ENCODE measurements around the gene GPC5. TPM values are rescaled to one million over a fixed set of nuclear protein-coding genes. Genes with fewer than 3 reads are reported as not detected.

GPC5 gene
- total RNA-seq, 1 experiment from 2014 or later: 0.26 TPM

GRCh38 chr13:92415781-92416180, 1017.4 kb downstream of the GPC5 start:
- no TSS peak for BruUV-seq (replicated peaks)
- in situ Hi-C loops (cut with HindIII; ENCODE audit: low pct_unique_long_range_greater_than_20kb, low sequenced_read_pairs) (no loop called here), intact Hi-C loops (cut with micrococcal nuclease; ENCODE audit: unreplicated experiment) (no loop called here)
- CTCF ChIA-PET: no interaction called here
- no peaks in the 10 kb centered on the region for H3K27me3 ChIP-seq (ENCODE audit: control insufficient read depth, insufficient read depth, low read length)
- DNase-seq (ENCODE audit: low read depth, low spot score) (no peak), ATAC-seq (no peak)
- H3K36me3 ChIP-seq (ENCODE audit: control insufficient read depth, insufficient read depth, low read length): no peaks in the 10 kb centered on the region
- H3K4me1 ChIP-seq (ENCODE audit: control insufficient read depth, insufficient read depth, low read length): no peaks in the 10 kb centered on the region
- H3K9me3 ChIP-seq (ENCODE audit: control insufficient read depth, insufficient read depth, low read depth, low read length): no peaks in the 10 kb centered on the region
- TF ChIP-seq TCF7L2 (IDR thresholded peaks at IDR 0.05; ENCODE audit: low read depth, low read length) (no peak), REST (IDR thresholded peaks at IDR 0.05; ENCODE audit: insufficient read depth in 1 of 2, low read depth in 2 of 2, low read length in 1 of 2) (no peak), POLR2AphosphoS5 (IDR thresholded peaks at IDR 0.05; ENCODE audit: low read depth, low read length) (no peak)
- POLR2A ChIA-PET: no interaction called here
- no peak overlapping the region for H3K4me3 ChIP-seq (ENCODE audit: low read depth in 2 of 2, low read length in 2 of 2)
- H3K27ac ChIP-seq (ENCODE audit: low read length): no peak overlapping the region

- no TSS peak for BruUV-seq (replicated peaks)
- no peak for TF ChIP-seq CTCF (IDR thresholded peaks at IDR 0.05)
- TF ChIP-seq SIN3A (IDR thresholded peaks at IDR 0.05; ENCODE audit: borderline replicate concordance, insufficient read depth, low read depth, low read length): no peak
- no peak for TF ChIP-seq TCF7L2 (IDR thresholded peaks at IDR 0.05; ENCODE audit: low read depth, low read length)
- no peak for TF ChIP-seq POLR2AphosphoS5 (IDR thresholded peaks at IDR 0.05; ENCODE audit: low read depth, low read length)
- TF ChIP-seq REST (IDR thresholded peaks at IDR 0.05; ENCODE audit: insufficient read depth in 1 of 2, low read depth in 2 of 2, low read length in 1 of 2): no peak
- Histone ChIP-seq H3K9me3 (ENCODE audit: control insufficient read depth, insufficient read depth, low read depth, low read length) (no peaks in the 10 kb centered on the region), H3K4me1 (ENCODE audit: control insufficient read depth, insufficient read depth, low read length) (no peaks in the 10 kb centered on the region), H3K27me3 (ENCODE audit: control insufficient read depth, insufficient read depth, low read length) (no peaks in the 10 kb centered on the region), H3K27ac (ENCODE audit: low read length) (no peak overlapping the region), H3K4me3 (ENCODE audit: low read depth in 2 of 2, low read length in 2 of 2) (no peak overlapping the region), H3K36me3 (ENCODE audit: control insufficient read depth, insufficient read depth, low read length) (no peaks in the 10 kb centered on the region)
- POLR2A ChIA-PET: no interaction called here
- ATAC-seq (no peak), DNase-seq (ENCODE audit: low read depth, low spot score) (no peak)
- intact Hi-C loops (cut with micrococcal nuclease; ENCODE audit: unreplicated experiment): no loop called here
- in situ Hi-C loops (cut with HindIII; ENCODE audit: low pct_unique_long_range_greater_than_20kb, low sequenced_read_pairs): no loop called here
- CTCF ChIA-PET: no interaction called here
These were observed 1020.5 kb downstream of the GPC5 start for GRCh38 chr13:92418818-92419412.
